ENCODE measurements around the gene STAC3. TPM values are rescaled to one million over a fixed set of nuclear protein-coding genes. Genes with fewer than 3 reads are reported as not detected.

The STAC3 gene
- total RNA-seq, 3 donors from 2014 or later (not counting 1 experiment from before 2014, with no cell fraction given), result 2.4 to 4.1 (median 3.8) TPM

GRCh38 chr12:57205931-57206330 is 45.1 kb downstream of the STAC3 start:
- H3K27ac ChIP-seq (ENCODE audit: low read length), result no peak overlapping the region
- no peaks in the 10 kb centered on the region for H3K27me3 ChIP-seq (ENCODE audit: control insufficient read depth, insufficient read depth, low read length)
- Mint-ChIP-seq H3K36me3 (no peaks in the 10 kb centered on the region), H3K4me1 (no peaks in the 10 kb centered on the region), H3K4me3 (no peak overlapping the region), H3K27me3 (ENCODE audit: low read depth in 2 of 2) (peaks cover 0 to 5% of the 10 kb centered on the region in 2 donors), H3K9me3 (no peaks in the 10 kb centered on the region), H3K27ac (no peak overlapping the region)
- ATAC-seq (no peak), DNase-seq (no peak)
- H3K4me3 ChIP-seq (ENCODE audit: low read length), result no peak overlapping the region
- 83% methylated on average over 6 of the region's 7 CpGs for WGBS (ENCODE audit: insufficient coverage)
- no peaks in the 10 kb centered on the region for H3K9me3 ChIP-seq (ENCODE audit: control insufficient read depth, insufficient read depth, low read length)
- intact Hi-C loops (cut with micrococcal nuclease), result no loop called here
- no peaks in the 10 kb centered on the region for H3K36me3 ChIP-seq (ENCODE audit: control insufficient read depth, insufficient read depth, low read length)
- TF ChIP-seq, protein P1, sequence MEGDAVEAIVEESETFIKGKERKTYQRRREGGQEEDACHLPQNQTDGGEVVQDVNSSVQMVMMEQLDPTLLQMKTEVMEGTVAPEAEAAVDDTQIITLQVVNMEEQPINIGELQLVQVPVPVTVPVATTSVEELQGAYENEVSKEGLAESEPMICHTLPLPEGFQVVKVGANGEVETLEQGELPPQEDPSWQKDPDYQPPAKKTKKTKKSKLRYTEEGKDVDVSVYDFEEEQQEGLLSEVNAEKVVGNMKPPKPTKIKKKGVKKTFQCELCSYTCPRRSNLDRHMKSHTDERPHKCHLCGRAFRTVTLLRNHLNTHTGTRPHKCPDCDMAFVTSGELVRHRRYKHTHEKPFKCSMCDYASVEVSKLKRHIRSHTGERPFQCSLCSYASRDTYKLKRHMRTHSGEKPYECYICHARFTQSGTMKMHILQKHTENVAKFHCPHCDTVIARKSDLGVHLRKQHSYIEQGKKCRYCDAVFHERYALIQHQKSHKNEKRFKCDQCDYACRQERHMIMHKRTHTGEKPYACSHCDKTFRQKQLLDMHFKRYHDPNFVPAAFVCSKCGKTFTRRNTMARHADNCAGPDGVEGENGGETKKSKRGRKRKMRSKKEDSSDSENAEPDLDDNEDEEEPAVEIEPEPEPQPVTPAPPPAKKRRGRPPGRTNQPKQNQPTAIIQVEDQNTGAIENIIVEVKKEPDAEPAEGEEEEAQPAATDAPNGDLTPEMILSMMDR (IDR thresholded peaks at IDR 0.05), result no peak
- H3K4me1 ChIP-seq (ENCODE audit: control insufficient read depth, insufficient read depth, low read length), result no peaks in the 10 kb centered on the region

- Histone ChIP-seq H3K27me3 (ENCODE audit: control insufficient read depth, insufficient read depth, low read length) (no peaks in the 10 kb centered on the region), H3K36me3 (ENCODE audit: control insufficient read depth, insufficient read depth, low read length) (no peaks in the 10 kb centered on the region), H3K4me1 (ENCODE audit: control insufficient read depth, insufficient read depth, low read length) (no peaks in the 10 kb centered on the region), H3K4me3 (ENCODE audit: low read length) (no peak overlapping the region), H3K27ac (ENCODE audit: low read length) (no peak overlapping the region), H3K9me3 (ENCODE audit: control insufficient read depth, insufficient read depth, low read length) (no peaks in the 10 kb centered on the region)
- whole genome bisulfite sequencing (ENCODE audit: insufficient coverage), result 94% methylated on average over 23 of the region's 26 CpGs
- intact Hi-C loops (cut with micrococcal nuclease), result no loop called here
- Mint-ChIP-seq H3K4me1 (no peaks in the 10 kb centered on the region), H3K36me3 (no peaks in the 10 kb centered on the region), H3K27ac (no peak overlapping the region), H3K4me3 (no peak overlapping the region), H3K27me3 (ENCODE audit: low read depth in 2 of 2) (peaks cover 0 to 5% of the 10 kb centered on the region in 2 donors), H3K9me3 (no peaks in the 10 kb centered on the region)
- ATAC-seq (no peak), DNase-seq (no peak)
- TF ChIP-seq, protein P1 (IDR thresholded peaks at IDR 0.05), result no peak
Observed at GRCh38 chr12:57205186-57205585, 45.8 kb downstream of the STAC3 start.

DNA sequence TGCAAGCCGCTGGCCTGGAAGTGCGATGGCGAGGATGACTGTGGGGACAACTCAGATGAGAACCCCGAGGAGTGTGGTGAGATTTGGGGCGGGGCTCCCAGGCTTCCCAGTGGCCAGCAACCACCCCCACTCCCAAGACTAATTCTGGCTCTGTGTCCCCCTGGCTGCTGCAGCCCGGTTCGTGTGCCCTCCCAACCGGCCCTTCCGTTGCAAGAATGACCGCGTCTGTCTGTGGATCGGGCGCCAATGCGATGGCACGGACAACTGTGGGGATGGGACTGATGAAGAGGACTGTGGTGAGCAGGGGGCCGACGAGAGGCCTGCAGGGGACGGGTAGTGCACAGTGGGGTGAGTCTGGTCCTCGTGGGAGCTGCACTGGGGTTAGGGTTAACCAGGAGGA is 46.5 kb downstream of the STAC3 start:
- WGBS (ENCODE audit: insufficient coverage), result 91% methylated on average over 19 of the region's 19 CpGs
- Mint-ChIP-seq H3K27me3 (ENCODE audit: low read depth in 2 of 2) (peaks cover 0 to 5% of the 10 kb centered on the region in 2 donors), H3K9me3 (no peaks in the 10 kb centered on the region), H3K4me1 (no peaks in the 10 kb centered on the region), H3K36me3 (no peaks in the 10 kb centered on the region), H3K27ac (no peak overlapping the region), H3K4me3 (no peak overlapping the region)
- Histone ChIP-seq H3K9me3 (ENCODE audit: control insufficient read depth, insufficient read depth, low read length) (no peaks in the 10 kb centered on the region), H3K4me3 (ENCODE audit: low read length) (no peak overlapping the region), H3K4me1 (ENCODE audit: control insufficient read depth, insufficient read depth, low read length) (no peaks in the 10 kb centered on the region), H3K27ac (ENCODE audit: low read length) (no peak overlapping the region), H3K36me3 (ENCODE audit: control insufficient read depth, insufficient read depth, low read length) (no peaks in the 10 kb centered on the region), H3K27me3 (ENCODE audit: control insufficient read depth, insufficient read depth, low read length) (no peaks in the 10 kb centered on the region)
- no peak for DNase-seq
- TF ChIP-seq, protein P1 (IDR thresholded peaks at IDR 0.05), result no peak
- intact Hi-C loops (cut with micrococcal nuclease), result no loop called here
- no peak for ATAC-seq

- no peaks in the 10 kb centered on the region for H3K27me3 ChIP-seq (ENCODE audit: control insufficient read depth, insufficient read depth, low read length)
- intact Hi-C loops (cut with micrococcal nuclease), result no loop called here
- no peaks in the 10 kb centered on the region for H3K36me3 Mint-ChIP-seq
- no peak overlapping the region for H3K4me3 ChIP-seq (ENCODE audit: low read length)
- H3K9me3 Mint-ChIP-seq, result no peaks in the 10 kb centered on the region
- DNase-seq, result no peak
- ATAC-seq, result no peak
- H3K36me3 ChIP-seq (ENCODE audit: control insufficient read depth, insufficient read depth, low read length), result no peaks in the 10 kb centered on the region
- 83% methylated on average over 11 of the region's 11 CpGs for WGBS (ENCODE audit: insufficient coverage)
- H3K27me3 Mint-ChIP-seq (ENCODE audit: low read depth in 2 of 2), result peaks cover 0 to 5% of the 10 kb centered on the region in 2 donors
- H3K27ac ChIP-seq (ENCODE audit: low read length), result no peak overlapping the region
- H3K9me3 ChIP-seq (ENCODE audit: control insufficient read depth, insufficient read depth, low read length), result no peaks in the 10 kb centered on the region
- H3K4me1 ChIP-seq (ENCODE audit: control insufficient read depth, insufficient read depth, low read length), result no peaks in the 10 kb centered on the region
- TF ChIP-seq, protein P1 (IDR thresholded peaks at IDR 0.05), result no peak
- no peak overlapping the region for H3K4me3 Mint-ChIP-seq
- no peaks in the 10 kb centered on the region for H3K4me1 Mint-ChIP-seq
- H3K27ac Mint-ChIP-seq, result no peak overlapping the region
Observed at GRCh38 chr12:57203791-57204190, 47.2 kb downstream of the STAC3 start.

All from natural killer cell (primary cell).